ENCODE data around the gene TTC21A. TPM values are rescaled to one million over a fixed set of nuclear protein-coding genes. Genes with fewer than 3 reads are reported as not detected.

TTC21A gene
- total RNA-seq, 4 donors from 2014 or later, result 1.7 to 8.6 (median 3.9) TPM

GRCh38 chr3:39149498-39150147 is 42.1 kb downstream of the TTC21A start:
- no peaks in the 10 kb centered on the region for H3K9me3 ChIP-seq
- H3K27ac ChIP-seq (replicated peaks in 1 of 4), result peak overlapping the region; percentile 99 to 100 (median 100)
- H3K27me3 ChIP-seq, result no peaks in the 10 kb centered on the region
- TF ChIP-seq EP300 (IDR thresholded peaks at IDR 0.05) (no peak), CTCF (IDR thresholded peaks at IDR 0.05) (no peak), POLR2A (IDR thresholded peaks at IDR 0.05; ENCODE audit: low read depth) (no peak)
- H3K4me1 ChIP-seq, result peaks cover 72 to 86% (median 81%) of the 10 kb centered on the region in 4 donors
- WGBS, result 78% methylated on average over 3 of the region's 3 CpGs
- intact Hi-C loops (cut with DNase I), result no loop called here
- peak overlapping the region; percentile 6 to 98 (median 92) for H3K4me3 ChIP-seq
- no peak for DNase-seq (ENCODE audit: extremely low spot score)
- peaks cover 13 to 21% (median 19%) of the 10 kb centered on the region in 4 donors for H3K36me3 ChIP-seq

DNA sequence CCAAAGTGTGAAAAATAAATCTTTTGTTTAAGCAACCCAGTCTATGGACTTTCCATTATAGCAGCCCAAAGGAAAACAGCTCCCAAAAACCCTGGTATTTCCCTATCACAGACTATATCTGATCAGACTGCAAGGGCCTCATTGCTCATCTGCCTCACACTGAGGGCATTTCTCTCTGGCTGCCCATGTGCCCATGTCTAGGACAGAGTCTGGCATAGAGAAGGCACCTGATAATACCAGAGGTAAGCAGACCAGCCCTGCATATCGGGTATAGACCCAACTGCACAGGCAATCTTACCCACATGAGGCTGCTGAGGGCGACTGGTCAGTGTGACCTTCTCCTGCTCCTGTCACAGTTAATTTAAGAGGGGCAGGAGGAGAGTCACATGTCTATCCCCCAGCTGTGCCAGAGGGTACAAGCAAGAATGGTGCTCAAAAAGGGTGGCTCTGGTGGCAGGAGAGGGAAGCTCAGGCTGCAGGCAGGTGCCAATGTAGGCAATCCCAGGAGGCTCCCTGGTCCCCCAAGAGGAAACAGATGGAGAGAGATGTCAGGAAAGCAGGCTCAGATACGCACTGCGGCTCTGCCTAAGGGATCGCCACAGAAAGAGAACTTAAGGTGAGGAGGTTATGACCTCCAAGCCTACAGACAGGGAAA is 42.8 kb downstream of the TTC21A start:
- no peaks in the 10 kb centered on the region for H3K9me3 ChIP-seq
- peak overlapping the region; percentile 99 to 100 (median 100) for H3K27ac ChIP-seq (replicated peaks in 1 of 4)
- WGBS, result 31% methylated on average over 5 of the region's 5 CpGs
- intact Hi-C loops (cut with DNase I), result no loop called here
- DNase-seq (ENCODE audit: extremely low spot score), result no peak
- peak in 1 of 3 experiments; percentile 26 for TF ChIP-seq CTCF (IDR thresholded peaks at IDR 0.05)
- TF ChIP-seq POLR2A (IDR thresholded peaks at IDR 0.05; ENCODE audit: low read depth), result no peak
- no peaks in the 10 kb centered on the region for H3K27me3 ChIP-seq
- H3K4me1 ChIP-seq, result peaks cover 73 to 82% (median 80%) of the 10 kb centered on the region in 4 donors
- H3K4me3 ChIP-seq, result peak overlapping the region; percentile 88 to 99 (median 96)
- H3K36me3 ChIP-seq, result peaks cover 9 to 14% (median 12%) of the 10 kb centered on the region in 4 donors

GRCh38 chr3:39150803-39151631 is 43.5 kb downstream of the TTC21A start:
- Histone ChIP-seq H3K9me3 (no peaks in the 10 kb centered on the region), H3K4me3 (peak overlapping the region; percentile 88 to 99 (median 96)), H3K36me3 (peaks cover 4 to 7% (median 5%) of the 10 kb centered on the region in 4 donors), H3K27me3 (no peaks in the 10 kb centered on the region), H3K4me1 (peaks cover 67 to 78% (median 75%) of the 10 kb centered on the region in 4 donors), H3K27ac (replicated peaks in 1 of 4) (peak overlapping the region; percentile 99 to 100 (median 100))
- peak; percentile 98 for DNase-seq (ENCODE audit: extremely low spot score)
- WGBS, result 14% methylated on average over 5 of the region's 9 CpGs
- intact Hi-C loops (cut with DNase I), result no loop called here
- TF ChIP-seq POLR2A (IDR thresholded peaks at IDR 0.05; ENCODE audit: low read depth) (no peak), POLR2AphosphoS5 (IDR thresholded peaks at IDR 0.05) (peak; percentile 79 to 80), EP300 (IDR thresholded peaks at IDR 0.05) (no peak)

- Histone ChIP-seq H3K27me3 (no peaks in the 10 kb centered on the region), H3K36me3 (no peaks in the 10 kb centered on the region), H3K4me1 (peaks cover 39 to 49% (median 46%) of the 10 kb centered on the region in 4 donors), H3K27ac (replicated peaks in 1 of 4) (peak overlapping the region; percentile 99 to 100 (median 100)), H3K4me3 (peak overlapping the region; percentile 88 to 99 (median 96)), H3K9me3 (no peaks in the 10 kb centered on the region)
- TF ChIP-seq POLR2AphosphoS5 (IDR thresholded peaks at IDR 0.05), result no peak
- no peak for TF ChIP-seq EP300 (IDR thresholded peaks at IDR 0.05)
- TF ChIP-seq CTCF (IDR thresholded peaks at IDR 0.05), result peak in 1 of 3 experiments; percentile 11
- TF ChIP-seq POLR2A (IDR thresholded peaks at IDR 0.05; ENCODE audit: low read depth), result no peak
- no peak for DNase-seq (ENCODE audit: extremely low spot score)
- intact Hi-C loops (cut with DNase I), result no loop called here
- 15% methylated on average over 9 of the region's 9 CpGs for WGBS
Observed at GRCh38 chr3:39153977-39154279, 46.4 kb downstream of the TTC21A start.
